ENCODE data around the gene SHISA6.

The SHISA6 gene

DNA sequence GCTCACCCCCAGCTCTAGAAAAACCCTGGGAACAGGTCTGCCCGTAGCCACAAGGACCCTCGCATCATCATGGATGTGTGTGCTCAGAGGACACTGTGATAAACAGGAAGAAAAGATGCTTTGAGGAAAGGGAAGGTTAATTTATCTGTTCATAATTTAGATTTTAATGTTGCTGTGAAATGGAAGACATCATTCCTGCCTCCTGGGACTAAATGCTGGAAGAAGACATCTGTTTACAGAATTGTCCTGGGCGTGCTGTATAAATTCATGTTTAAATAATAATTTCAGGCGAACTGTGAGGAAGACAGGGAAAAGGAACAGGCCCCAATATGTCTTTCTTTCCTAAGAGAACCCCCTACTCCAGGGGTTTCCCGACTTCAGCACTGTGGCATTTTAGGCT lies 112.6 kb downstream of the SHISA6 start:
- no peak for ATAC-seq
- no peak for TF ChIP-seq ZC3H10 (CRISPR knock-in tag; IDR thresholded peaks at IDR 0.05)
- no peak for TF ChIP-seq GLIS3 (CRISPR knock-in tag; IDR thresholded peaks at IDR 0.05)
- no peak for TF ChIP-seq TCF4 (CRISPR knock-in tag; IDR thresholded peaks at IDR 0.05; ENCODE audit: borderline replicate concordance)
- TF ChIP-seq, protein P1, sequence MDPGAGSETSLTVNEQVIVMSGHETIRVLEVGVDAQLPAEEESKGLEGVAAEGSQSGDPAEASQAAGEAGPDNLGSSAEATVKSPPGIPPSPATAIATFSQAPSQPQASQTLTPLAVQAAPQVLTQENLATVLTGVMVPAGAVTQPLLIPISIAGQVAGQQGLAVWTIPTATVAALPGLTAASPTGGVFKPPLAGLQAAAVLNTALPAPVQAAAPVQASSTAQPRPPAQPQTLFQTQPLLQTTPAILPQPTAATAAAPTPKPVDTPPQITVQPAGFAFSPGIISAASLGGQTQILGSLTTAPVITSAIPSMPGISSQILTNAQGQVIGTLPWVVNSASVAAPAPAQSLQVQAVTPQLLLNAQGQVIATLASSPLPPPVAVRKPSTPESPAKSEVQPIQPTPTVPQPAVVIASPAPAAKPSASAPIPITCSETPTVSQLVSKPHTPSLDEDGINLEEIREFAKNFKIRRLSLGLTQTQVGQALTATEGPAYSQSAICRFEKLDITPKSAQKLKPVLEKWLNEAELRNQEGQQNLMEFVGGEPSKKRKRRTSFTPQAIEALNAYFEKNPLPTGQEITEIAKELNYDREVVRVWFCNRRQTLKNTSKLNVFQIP (CRISPR knock-in tag; IDR thresholded peaks at IDR 0.05; ENCODE audit: borderline replicate concordance, low read depth): no peak
- TF ChIP-seq ZNF565 (CRISPR knock-in tag; conservative IDR thresholded peaks at IDR 0.05; ENCODE audit: low read depth): no peak
- TF ChIP-seq, protein P2, sequence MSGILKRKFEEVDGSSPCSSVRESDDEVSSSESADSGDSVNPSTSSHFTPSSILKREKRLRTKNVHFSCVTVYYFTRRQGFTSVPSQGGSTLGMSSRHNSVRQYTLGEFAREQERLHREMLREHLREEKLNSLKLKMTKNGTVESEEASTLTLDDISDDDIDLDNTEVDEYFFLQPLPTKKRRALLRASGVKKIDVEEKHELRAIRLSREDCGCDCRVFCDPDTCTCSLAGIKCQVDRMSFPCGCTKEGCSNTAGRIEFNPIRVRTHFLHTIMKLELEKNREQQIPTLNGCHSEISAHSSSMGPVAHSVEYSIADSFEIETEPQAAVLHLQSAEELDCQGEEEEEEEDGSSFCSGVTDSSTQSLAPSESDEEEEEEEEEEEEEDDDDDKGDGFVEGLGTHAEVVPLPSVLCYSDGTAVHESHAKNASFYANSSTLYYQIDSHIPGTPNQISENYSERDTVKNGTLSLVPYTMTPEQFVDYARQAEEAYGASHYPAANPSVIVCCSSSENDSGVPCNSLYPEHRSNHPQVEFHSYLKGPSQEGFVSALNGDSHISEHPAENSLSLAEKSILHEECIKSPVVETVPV (CRISPR knock-in tag; IDR thresholded peaks at IDR 0.05): no peak
- TF ChIP-seq PPARA (CRISPR knock-in tag; IDR thresholded peaks at IDR 0.05; ENCODE audit: borderline replicate concordance): no peak
- no peak for TF ChIP-seq OSR1 (CRISPR knock-in tag; IDR thresholded peaks at IDR 0.05)
- TF ChIP-seq TOX (CRISPR knock-in tag; IDR thresholded peaks at IDR 0.05; ENCODE audit: borderline replicate concordance): no peak
- TF ChIP-seq, protein P3, sequence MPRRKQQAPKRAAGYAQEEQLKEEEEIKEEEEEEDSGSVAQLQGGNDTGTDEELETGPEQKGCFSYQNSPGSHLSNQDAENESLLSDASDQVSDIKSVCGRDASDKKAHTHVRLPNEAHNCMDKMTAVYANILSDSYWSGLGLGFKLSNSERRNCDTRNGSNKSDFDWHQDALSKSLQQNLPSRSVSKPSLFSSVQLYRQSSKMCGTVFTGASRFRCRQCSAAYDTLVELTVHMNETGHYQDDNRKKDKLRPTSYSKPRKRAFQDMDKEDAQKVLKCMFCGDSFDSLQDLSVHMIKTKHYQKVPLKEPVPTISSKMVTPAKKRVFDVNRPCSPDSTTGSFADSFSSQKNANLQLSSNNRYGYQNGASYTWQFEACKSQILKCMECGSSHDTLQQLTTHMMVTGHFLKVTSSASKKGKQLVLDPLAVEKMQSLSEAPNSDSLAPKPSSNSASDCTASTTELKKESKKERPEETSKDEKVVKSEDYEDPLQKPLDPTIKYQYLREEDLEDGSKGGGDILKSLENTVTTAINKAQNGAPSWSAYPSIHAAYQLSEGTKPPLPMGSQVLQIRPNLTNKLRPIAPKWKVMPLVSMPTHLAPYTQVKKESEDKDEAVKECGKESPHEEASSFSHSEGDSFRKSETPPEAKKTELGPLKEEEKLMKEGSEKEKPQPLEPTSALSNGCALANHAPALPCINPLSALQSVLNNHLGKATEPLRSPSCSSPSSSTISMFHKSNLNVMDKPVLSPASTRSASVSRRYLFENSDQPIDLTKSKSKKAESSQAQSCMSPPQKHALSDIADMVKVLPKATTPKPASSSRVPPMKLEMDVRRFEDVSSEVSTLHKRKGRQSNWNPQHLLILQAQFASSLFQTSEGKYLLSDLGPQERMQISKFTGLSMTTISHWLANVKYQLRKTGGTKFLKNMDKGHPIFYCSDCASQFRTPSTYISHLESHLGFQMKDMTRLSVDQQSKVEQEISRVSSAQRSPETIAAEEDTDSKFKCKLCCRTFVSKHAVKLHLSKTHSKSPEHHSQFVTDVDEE (CRISPR knock-in tag; IDR thresholded peaks at IDR 0.05): no peak
- no peak for TF ChIP-seq ZFP3 (CRISPR knock-in tag; IDR thresholded peaks at IDR 0.05)

DNA sequence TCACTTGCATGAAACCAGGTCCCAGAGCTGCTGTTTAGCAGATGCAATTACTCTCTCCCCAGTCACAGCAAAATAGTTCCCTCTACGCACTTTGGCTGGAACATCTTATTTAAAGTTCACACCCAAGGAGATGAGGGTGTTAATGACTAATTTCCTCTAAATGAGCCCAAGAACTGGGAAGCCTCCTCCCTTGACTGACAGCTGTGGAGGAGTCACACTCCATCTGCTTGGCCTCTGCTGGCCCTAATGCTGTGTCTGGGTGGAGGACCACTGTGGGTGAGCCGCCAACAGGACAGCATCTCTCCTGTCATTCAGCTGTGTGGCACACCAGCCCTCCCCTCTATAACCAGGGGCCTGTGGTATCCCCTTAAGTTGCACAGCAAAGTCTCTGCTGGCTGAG lies 115.4 kb downstream of the SHISA6 start:
- ATAC-seq: no peak
- TF ChIP-seq ZC3H10 (CRISPR knock-in tag; IDR thresholded peaks at IDR 0.05) (no peak), ESRRG (CRISPR knock-in tag; IDR thresholded peaks at IDR 0.05) (no peak)
- TF ChIP-seq, protein P1 (CRISPR knock-in tag; IDR thresholded peaks at IDR 0.05; ENCODE audit: borderline replicate concordance, low read depth): no peak

DNA sequence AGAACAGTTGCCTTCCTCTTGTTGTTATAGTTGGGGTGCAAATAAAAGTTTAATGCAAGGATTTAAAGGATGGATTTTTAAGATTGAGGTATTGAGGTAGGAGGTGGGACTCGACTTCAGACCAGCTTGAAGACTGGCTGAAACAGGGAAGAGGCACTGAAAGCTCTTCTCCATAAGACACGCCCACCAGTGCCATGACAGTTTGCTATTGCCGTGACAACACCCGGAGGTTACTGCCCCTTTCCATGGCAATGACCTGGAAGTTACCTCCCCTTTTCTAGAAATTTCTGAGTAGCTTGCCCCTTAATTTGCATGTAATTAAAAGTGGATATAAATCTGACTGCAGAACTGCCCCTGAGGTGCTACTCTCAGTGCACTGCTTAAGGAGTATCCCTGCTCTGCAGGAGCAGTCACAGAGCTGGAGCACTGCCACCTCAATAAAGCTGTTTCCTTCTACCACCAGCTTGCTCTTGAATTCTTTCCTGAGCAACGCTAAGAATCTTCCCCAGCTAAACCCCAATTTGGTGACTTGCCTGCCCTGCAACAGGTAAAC lies 122.6 kb downstream of the SHISA6 start:
- no peak for TF ChIP-seq RARB (CRISPR knock-in tag; IDR thresholded peaks at IDR 0.05)
- TF ChIP-seq ZNF70 (CRISPR knock-in tag; IDR thresholded peaks at IDR 0.05): no peak
- TF ChIP-seq, protein P4, sequence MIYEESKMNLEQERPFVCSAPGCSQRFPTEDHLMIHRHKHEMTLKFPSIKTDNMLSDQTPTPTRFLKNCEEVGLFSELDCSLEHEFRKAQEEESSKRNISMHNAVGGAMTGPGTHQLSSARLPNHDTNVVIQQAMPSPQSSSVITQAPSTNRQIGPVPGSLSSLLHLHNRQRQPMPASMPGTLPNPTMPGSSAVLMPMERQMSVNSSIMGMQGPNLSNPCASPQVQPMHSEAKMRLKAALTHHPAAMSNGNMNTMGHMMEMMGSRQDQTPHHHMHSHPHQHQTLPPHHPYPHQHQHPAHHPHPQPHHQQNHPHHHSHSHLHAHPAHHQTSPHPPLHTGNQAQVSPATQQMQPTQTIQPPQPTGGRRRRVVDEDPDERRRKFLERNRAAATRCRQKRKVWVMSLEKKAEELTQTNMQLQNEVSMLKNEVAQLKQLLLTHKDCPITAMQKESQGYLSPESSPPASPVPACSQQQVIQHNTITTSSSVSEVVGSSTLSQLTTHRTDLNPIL (CRISPR knock-in tag; IDR thresholded peaks at IDR 0.05; ENCODE audit: low read depth): no peak
- no peak for TF ChIP-seq ZFP30 (CRISPR knock-in tag; IDR thresholded peaks at IDR 0.05)
- TF ChIP-seq, protein P1 (CRISPR knock-in tag; IDR thresholded peaks at IDR 0.05; ENCODE audit: borderline replicate concordance, low read depth): no peak
- ATAC-seq: no peak

DNA sequence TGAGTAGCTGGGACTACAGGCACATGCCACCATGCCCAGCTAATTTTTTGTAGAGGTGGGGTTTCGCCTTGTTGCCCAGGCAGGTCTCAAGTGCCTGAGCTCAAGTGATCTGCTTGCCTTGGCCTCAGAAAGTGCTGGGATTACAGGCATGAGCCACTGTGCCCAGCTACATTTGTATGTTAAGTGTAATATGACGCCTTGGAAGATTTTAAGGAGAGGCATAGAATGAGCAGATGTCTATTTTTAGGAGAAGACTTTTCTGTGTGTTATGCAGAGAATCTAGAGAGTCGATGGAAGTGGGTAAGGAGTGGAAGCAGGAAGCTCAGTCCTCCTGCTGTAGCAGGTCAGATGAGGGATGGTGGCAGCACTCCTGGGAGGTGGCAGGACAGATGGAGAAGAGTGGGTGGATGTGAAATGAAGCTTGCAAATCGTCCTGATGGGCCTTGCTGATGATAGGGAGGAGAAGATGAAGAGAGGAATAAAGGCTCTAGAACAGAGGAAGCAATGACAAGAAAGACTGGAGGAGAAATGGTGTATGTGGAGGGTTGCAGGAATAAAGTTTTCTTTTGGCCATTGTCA lies 125.3 kb downstream of the SHISA6 start:
- no peak for ATAC-seq
- TF ChIP-seq, protein P1 (CRISPR knock-in tag; IDR thresholded peaks at IDR 0.05; ENCODE audit: borderline replicate concordance, low read depth): no peak
- TF ChIP-seq ZFP30 (CRISPR knock-in tag; IDR thresholded peaks at IDR 0.05) (no peak), GLIS3 (CRISPR knock-in tag; IDR thresholded peaks at IDR 0.05) (no peak), ISL1 (CRISPR knock-in tag; IDR thresholded peaks at IDR 0.05) (no peak), ZNF565 (CRISPR knock-in tag; conservative IDR thresholded peaks at IDR 0.05; ENCODE audit: low read depth) (no peak), ARNTL (CRISPR knock-in tag; IDR thresholded peaks at IDR 0.05; ENCODE audit: borderline replicate concordance, low read depth) (no peak), TCF4 (CRISPR knock-in tag; IDR thresholded peaks at IDR 0.05; ENCODE audit: borderline replicate concordance) (no peak), SNAI2 (CRISPR knock-in tag; IDR thresholded peaks at IDR 0.05) (no peak), ZC3H10 (CRISPR knock-in tag; IDR thresholded peaks at IDR 0.05) (no peak), ZNF8 (CRISPR knock-in tag; IDR thresholded peaks at IDR 0.05) (no peak)
- TF ChIP-seq, protein P5, sequence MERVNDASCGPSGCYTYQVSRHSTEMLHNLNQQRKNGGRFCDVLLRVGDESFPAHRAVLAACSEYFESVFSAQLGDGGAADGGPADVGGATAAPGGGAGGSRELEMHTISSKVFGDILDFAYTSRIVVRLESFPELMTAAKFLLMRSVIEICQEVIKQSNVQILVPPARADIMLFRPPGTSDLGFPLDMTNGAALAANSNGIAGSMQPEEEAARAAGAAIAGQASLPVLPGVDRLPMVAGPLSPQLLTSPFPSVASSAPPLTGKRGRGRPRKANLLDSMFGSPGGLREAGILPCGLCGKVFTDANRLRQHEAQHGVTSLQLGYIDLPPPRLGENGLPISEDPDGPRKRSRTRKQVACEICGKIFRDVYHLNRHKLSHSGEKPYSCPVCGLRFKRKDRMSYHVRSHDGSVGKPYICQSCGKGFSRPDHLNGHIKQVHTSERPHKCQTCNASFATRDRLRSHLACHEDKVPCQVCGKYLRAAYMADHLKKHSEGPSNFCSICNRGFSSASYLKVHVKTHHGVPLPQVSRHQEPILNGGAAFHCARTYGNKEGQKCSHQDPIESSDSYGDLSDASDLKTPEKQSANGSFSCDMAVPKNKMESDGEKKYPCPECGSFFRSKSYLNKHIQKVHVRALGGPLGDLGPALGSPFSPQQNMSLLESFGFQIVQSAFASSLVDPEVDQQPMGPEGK (CRISPR knock-in tag; IDR thresholded peaks at IDR 0.05; ENCODE audit: borderline replicate concordance): no peak

All from SK-N-SH treated with all-trans-retinoic acid at 6 μM for 48 hours (cell line).